Kidney capillary endothelial cell (primary cell): ENCODE measurements around the gene SAG.

Experiments
- DNase-seq: peaks from one replicate; pipeline ENCODE4 v3.0.0-alpha.2; 2018; ENCODE audit warnings: low spot score

SAG gene

DNA sequence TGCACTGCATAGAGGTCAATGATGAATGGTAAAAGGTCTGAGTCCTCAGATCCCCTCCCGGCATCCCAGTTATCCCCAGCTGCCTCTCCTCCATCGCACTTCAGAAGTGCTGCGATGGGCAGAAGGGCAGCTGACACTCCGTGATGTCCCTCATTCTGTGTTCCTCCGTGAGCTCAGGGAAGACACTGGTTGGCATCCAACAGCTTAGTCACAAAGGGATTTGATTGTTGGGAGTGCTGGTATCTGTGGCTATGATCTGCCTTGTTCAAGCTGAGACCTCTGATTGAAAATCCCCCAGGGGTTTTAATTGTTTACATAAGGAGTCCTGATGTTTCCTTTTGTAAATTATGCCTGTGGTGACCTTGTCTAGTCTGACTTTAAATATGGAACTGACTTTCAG is 19.0 kb upstream of the SAG start:
- no peak for DNase-seq

GRCh38 chr2:233289648-233290047 is 18.0 kb upstream of the SAG start:
- no peak for DNase-seq

- DNase-seq, result no peak
These were observed 17.4 kb upstream of the SAG start for GRCh38 chr2:233290051-233290845.

- DNase-seq, result no peak
These were observed 11.7 kb upstream of the SAG start for GRCh38 chr2:233295891-233296290.

DNA sequence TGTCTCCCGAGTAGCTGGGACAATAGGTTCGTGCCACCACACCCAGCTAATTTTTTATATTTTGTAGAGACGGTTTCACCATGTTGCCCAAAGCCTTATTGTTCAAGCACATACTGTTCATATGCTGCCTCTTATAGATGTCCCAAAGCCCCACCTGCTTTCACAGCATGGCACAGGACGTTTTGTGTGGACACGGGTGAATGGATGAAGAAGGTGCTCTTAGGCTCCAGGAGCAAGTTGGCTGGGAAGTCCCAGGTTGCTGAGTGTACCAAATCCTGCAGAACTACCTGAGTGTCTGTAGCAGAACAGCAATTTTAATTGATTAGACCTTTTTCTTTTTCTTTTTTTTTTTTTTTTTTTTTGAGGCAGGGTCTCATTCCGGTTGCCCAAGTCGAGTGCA is 10.5 kb upstream of the SAG start:
- DNase-seq, result no peak

DNA sequence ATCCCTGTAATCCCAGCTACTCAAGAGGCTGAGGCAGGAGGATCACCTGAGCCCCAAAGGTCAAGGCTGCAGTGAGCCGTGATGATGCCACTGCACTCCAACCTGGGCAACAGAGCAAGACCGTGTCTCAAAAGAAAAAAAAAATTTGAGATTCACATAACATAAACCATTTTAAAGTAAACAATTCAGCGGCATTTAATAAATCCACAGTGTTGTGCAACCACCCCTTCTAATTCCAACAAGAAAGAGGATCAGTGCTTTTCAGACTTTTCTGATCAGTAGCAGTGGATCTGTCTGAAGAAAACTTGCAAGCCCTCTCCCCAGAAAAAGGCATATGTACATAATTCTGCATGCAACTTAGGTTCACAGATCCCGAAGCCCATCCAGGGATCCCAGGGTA is 7.2 kb upstream of the SAG start:
- DNase-seq, result no peak

- no peak for DNase-seq
These were observed 6.4 kb upstream of the SAG start for GRCh38 chr2:233301248-233301647.

DNA sequence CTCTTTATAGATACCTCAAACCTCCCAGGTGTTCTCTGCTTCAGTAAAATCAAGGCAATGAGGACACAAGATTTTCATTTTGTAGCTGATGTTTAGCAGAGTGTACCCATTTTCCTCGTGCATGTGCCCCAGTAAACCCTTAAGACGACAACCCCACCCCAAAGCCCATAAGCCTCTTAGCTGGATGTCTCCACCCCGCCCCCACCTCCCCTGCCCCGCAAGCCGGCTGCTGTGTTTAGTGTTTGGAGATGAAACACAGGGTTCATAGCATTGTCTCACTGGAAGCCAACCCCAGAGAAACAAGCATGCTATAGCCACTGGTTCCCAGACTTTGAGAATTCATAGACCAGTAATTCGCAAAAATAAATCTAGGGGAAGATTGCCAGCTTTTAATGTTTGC is 5.8 kb upstream of the SAG start:
- no peak for DNase-seq

GRCh38 chr2:233303252-233303651 is 4.4 kb upstream of the SAG start:
- DNase-seq, result no peak

- no peak for DNase-seq
These were observed 3.8 kb downstream of the SAG start for GRCh38 chr2:233311241-233311926.

DNA sequence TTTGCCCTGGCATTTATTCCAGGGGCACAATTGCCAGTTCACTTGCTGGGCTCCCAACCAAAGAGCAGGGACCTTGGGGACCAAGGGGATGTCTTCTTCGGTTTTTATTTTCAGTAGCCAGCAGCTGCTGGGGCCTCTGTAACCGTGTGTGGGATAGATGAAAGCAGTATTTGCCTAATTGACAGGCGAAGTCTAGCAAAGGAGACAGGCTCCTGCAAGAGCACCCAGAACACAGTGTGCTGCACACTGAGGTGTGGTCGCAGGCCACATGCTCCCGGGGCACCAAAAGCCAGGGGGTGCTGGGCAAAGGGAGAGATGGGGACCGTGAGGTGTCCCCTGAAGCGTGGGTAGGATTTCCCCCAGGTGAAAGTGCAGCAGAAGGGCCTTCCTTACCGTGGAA is 5.3 kb downstream of the SAG start:
- DNase-seq, result no peak

DNA sequence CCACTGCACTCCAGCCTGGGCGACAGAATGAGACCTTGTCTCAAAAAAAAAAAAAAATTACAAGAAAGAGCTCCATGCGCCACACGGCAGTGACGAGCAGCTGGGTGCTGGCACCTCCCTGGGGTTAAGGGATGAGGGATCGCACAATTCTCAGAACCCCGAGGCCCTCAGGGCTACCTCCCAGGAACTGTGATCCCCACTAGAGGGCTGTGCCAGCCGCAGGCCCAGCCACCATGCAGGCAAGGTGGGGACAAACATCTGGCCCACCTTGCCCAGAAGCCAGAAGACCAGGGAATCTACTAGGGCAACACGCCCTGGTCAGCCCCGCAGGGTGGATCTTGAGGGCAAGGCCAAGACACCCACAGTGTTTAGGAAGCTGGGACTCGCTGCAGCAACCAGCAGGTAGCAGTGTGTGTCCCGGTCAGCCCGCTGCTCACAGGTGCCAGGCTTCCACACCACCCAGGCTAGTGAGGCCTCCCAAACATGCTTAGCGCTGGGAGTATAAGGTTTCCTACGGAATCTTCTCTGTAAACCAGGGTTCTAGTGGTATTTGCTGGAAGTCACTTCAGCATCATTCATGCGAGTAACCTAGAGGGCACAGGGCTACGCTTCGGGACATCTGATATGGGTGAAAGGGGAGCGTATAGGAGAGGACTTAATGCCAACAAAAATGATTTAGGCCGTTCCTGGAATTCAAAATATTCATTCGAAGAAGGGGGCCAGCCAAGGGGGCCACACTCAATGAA is 6.7 kb downstream of the SAG start:
- no peak for DNase-seq

- DNase-seq, result no peak
These were observed 9.8 kb downstream of the SAG start for GRCh38 chr2:233317196-233317943.

DNA sequence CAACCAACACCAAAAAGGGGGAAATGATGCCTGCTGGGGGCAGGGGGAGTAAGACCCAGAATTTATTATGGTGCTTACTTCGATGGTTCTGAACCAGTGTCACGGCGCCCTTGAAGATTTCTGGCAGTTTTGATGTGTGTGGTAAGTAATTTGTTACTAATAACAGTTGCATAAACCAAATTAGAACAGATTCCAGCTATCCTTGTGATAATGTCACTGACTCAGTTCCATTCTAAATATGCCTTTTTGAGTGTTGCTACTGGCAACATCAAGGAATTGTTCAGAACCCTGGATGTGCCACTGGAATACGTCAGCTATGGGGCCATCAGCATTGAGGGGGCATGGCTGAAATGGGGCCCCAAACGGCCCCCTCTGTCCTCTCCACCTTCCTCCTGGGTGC is 11.6 kb downstream of the SAG start:
- DNase-seq, result no peak

GRCh38 chr2:233320470-233320869 is 12.9 kb downstream of the SAG start:
- DNase-seq, result no peak

DNA sequence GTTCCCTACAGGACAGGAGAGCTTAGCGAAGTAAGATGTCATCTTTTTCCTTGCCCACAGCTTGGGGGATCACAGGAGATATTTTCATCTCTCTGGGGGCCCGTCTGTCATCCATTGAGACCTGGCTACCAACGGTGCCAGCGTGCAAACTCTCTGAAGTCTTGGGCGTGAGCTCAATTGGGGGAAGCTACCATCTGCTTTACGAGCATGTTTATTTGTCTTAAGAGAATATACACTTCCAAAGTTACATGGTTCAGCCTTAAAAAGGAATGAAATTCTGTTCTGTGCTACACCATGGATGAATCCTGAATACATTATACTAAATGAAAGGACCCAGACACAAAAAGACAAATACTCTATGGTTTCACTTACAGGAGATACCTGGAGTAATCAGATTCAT is 13.6 kb downstream of the SAG start:
- DNase-seq, result no peak

DNA sequence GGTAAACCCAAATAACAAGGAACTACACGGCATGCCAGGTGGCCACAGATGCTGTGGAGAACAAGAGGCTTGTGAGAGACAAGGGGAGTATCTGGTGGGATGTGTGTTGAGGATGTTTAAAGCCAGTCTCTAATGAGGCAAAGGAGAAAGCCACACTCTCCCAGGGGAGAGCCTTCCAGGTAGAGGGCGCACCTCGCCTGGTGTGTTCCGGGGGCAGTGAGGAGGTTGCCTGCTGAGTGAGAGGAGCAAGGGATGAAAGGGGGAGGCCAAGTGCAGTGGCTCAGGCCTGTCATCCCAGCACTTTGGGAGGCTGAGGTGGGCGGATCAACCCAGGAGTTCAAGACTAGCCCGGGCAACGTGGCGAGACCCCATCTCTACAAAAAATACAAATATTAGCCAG is 16.2 kb downstream of the SAG start:
- DNase-seq, result no peak

DNA sequence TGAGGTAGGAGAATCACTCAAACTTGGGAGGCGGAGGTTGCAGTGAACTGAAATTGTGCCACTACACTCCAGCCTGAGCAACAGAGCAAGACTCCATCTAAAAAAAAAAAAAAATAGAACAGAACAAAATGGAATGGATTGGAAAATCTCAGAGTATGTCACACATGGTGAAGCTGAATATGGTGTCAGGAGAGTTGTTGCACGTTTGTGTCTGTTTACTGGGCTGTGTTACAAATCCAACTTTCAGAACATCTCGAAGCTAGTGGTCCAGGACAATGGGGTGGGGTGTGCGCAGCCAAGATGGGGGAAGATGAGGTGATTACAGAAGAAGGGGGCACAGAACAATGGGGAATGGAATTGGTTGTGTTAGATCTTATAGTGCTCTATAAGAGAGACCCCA is 17.6 kb downstream of the SAG start:
- DNase-seq, result no peak

GRCh38 chr2:233325814-233326213 is 18.2 kb downstream of the SAG start:
- DNase-seq, result no peak

GRCh38 chr2:233326500-233326899 is 18.9 kb downstream of the SAG start:
- no peak for DNase-seq

- no peak for DNase-seq
These were observed 21.3 kb downstream of the SAG start for GRCh38 chr2:233328922-233329321.

DNA sequence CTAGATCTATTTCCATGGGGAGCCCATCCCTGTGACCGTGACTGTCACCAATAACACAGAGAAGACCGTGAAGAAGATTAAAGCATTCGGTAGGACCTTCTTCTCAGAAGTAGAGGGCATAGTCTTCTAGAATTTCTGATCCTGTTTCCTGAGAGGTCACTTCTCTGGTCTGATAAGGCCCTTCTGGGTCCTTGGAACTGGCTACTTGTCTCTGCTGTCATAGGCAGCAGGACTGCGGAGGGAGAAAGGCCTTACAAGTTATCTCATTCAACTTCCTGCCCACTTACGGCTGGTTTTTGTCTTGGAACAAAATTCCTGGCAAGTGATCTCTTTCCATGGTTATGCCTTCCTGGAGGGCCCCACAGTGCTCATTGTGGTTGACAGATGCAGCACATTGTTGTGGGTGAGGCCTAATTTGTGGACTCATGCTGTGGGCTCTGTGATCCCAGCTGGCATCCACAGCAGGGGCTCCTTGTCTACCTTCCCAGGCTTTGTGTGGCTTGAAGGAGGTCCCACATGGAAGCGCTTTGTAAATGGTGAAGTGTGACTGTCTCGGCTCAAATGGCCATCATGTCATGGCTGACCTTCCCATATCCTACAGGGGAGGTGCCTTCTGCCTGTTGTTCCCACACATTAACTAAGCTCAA is 22.0 kb downstream of the SAG start:
- DNase-seq, result peak; percentile 8
